ENCODE data around the gene PPP1R13B. TPM values are rescaled to one million over a fixed set of nuclear protein-coding genes. Genes with fewer than 3 reads are reported as not detected.

PPP1R13B gene
- polyA plus RNA-seq, 12 donors = 8.4 to 36.2 (median 11.4) TPM; not detected in 1

- peak; percentile 99 for DNase-seq
Measured at GRCh38 chr14:103715052-103716000, 132.0 kb downstream of the PPP1R13B start, which contains the start of the genes XRCC3 and ZFYVE21. TSS of gene XRCC3 (minus strand) at chr14:103715451. CDS start at chr14:103711087, 4,364 bp downstream. TSS of gene ZFYVE21 (plus strand) at chr14:103715810. CDS start at chr14:103715842, 32 bp downstream.

- no peak for DNase-seq
Measured at GRCh38 chr14:103714063-103714724, 133.2 kb downstream of the PPP1R13B start.

- DNase-seq = no peak
Measured at GRCh38 chr14:103713304-103714062, 133.9 kb downstream of the PPP1R13B start.

GRCh38 chr14:103712633-103713247 is 134.6 kb downstream of the PPP1R13B start:
- no peak for DNase-seq

- DNase-seq = no peak
Measured at GRCh38 chr14:103711516-103712431, 135.6 kb downstream of the PPP1R13B start.

- no peak for DNase-seq
Measured at GRCh38 chr14:103710771-103711377, 136.5 kb downstream of the PPP1R13B start.

DNA sequence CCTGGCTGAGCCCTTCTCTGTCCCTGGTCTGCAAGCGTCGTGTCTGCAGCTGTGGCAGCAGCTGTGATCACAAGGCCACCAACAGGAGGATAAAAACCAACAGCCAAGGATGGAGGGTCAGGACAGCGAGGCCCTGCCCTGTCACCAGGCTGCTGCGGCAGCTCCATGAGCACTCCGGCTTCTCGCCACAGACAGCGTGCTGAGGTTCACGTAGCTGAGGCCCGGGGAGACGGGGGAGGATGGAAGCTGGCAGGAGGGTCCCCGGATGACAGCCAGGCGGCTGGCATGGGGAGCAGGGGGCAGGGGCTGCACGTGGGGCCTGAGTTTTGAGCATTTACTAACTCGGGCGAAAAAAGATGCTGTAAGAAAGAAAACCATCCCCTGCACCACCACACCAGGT is 137.6 kb downstream of the PPP1R13B start:
- no peak for DNase-seq

- no peak for DNase-seq
Measured at GRCh38 chr14:103708750-103709187, 138.6 kb downstream of the PPP1R13B start.

GRCh38 chr14:103707329-103708263 is 139.8 kb downstream of the PPP1R13B start:
- DNase-seq = no peak

- DNase-seq = no peak
Measured at GRCh38 chr14:103706551-103707328, 140.6 kb downstream of the PPP1R13B start.

DNA sequence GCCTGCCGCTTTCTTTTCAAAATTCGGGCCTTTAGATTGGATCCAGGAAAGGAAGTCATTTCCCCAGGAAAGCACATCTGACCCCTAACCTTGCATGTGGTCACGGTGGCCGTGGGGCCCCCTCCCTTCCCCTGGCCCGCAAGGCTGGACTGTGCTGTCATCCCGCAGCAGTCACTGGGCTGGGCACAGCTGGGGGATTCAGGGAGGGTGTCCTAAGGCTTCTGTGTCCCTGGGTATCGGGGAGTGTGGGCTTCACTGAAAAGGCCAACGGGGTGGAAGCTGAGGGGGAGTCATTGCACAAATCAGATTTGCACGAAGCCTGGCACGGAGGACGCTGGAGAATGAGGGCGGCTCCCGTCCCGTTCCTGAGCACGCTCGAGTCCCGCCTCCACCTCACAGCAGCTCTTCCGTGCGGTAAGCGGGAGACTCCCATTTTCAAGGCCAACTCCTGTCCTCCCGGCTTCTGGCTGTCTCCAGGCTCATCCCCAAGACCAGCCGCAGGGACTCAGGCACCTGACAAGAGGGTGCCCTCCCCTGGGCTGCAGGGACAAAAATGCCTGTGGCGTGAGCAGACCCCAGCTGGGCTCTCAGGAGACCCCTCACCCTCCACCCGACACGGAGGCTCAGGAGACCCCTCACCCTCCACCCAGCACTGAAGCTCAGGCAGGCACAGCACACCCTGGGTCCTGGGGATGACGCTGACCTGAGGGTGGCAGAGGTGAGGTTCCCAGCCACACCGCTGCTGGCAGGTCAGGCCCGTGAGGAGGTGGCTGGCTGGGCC is 141.7 kb downstream of the PPP1R13B start:
- DNase-seq = no peak

DNA sequence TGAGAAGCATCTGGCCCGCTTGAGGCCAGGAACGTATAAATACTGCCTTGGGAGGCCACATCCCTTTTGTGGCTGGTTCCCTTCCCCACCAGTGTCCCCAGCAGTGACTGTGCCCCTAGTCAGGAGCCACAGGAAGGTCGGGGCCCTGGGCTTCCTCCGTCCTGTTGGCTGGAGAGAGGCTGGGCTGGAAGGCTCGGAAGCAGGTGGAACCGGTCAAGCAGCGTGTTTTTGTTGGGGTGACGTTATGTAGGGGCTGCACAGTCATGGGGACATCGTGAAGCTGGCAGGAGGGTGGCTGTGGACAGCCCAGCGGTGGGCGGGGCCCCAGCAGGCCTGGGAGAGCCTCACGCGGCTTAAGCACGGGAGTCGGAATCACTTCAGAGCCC is 142.3 kb downstream of the PPP1R13B start:
- no peak for DNase-seq

DNA sequence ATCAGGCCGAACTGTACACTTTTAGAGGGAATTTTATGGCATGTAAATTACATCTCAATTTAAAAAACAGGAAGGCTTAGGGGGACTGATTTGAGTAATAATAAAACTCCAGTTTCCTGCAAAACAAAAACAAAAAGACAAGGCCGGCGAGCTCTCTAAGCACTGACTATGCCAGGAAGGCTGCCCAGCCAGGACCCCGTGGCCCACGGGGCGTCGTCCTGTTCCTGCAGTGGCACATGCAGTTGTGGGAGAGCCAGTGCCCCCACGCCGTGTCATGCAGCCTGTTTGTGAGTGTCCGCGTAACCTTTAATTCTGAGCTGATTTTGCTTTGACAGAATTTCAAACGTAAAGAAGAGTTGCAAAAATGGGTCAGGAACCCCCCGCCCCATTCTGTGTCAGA is 142.7 kb downstream of the PPP1R13B start:
- no peak for DNase-seq

DNA sequence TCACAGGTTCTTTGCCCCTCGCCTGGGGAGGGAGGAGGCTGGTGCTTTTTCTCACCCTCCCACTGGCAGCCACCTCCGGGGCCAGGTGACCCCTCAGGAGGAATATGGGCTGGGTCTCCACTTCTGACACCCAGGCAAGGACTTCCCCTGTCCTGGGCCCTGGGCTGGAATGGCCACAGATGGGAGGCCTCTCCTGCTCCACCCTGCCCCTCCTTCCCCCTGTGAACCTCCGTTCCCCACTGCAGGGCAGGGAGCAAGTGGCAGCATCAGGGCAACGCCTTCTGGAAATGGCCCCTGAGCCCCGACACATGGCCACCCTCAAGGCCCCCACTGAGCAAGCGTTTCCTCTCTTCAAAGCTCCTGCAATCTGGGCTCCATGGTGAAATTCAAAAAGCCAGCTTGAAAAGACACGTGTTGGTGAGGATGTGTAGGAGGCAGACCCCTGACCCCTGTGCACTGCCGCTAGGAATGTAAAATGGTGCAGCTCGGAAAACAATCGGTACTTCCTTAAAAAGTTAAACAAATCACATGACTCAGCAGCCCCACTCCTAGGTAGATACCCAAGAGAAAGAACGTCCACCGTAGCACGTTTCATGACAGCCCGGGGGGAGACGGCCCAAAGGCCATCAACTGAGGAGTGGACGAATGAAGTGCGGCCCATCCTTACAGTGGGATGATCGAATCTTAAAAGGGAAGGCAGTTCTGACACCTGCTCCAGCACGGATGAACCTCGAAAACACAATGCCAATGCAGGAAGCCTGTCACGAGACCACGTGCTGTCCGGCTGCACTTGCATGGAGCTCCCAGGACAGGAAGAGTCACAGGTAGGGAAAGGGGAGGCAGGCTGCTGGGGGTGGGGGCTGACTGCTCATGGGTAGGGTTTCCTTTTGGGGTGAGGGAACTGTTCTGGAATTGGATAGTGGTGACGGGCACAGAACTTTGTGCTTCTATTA is 143.7 kb downstream of the PPP1R13B start:
- DNase-seq = no peak

GRCh38 chr14:103702497-103703432 is 144.6 kb downstream of the PPP1R13B start:
- DNase-seq = no peak

All from muscle of arm (tissue), 12 donors.